Suprapubic skin (tissue), 4 donors: Measurements from ENCODE around the gene PPP1R36.

Source experiments
- CTCF ChIP-seq, 2 donors: fragments of 200-600 bp in 1 of 2; fragments of 450-650 bp in 1 of 2; sonication (generic) in 1 of 2; IDR thresholded peaks; one replicate each; pipeline ENCODE4 v1.5.1; 2016 to 2019; ENCODE audit warnings: antibody characterized with exemption in 2 of 2, mild to moderate bottlenecking in 1 of 2, moderate library complexity in 1 of 2
- POLR2A ChIP-seq, 2 donors: fragments of 450-650 bp; IDR thresholded peaks; one replicate each; pipeline ENCODE4 v1.6.1; 2017; ENCODE audit warnings: antibody characterized with exemption in 2 of 2, mild to moderate bottlenecking in 2 of 2, moderate library complexity in 2 of 2
- POLR2AphosphoS5 ChIP-seq, 3 donors: sonication (generic); formaldehyde crosslinking; IDR thresholded peaks; one replicate each; pipeline ENCODE4 v1.6.1; 2017; ENCODE audit warnings: antibody characterized with exemption in 3 of 3

- TF ChIP-seq POLR2AphosphoS5 (IDR thresholded peaks at IDR 0.05), result no peak
- TF ChIP-seq POLR2A (IDR thresholded peaks at IDR 0.05), result no peak
- TF ChIP-seq CTCF (IDR thresholded peaks at IDR 0.05), result no peak
Measured at GRCh38 chr14:64598404-64598803, 48.6 kb downstream of the PPP1R36 start.
